Measurements from ENCODE around the gene HYOU1. TPM values are rescaled to one million over a fixed set of nuclear protein-coding genes. Genes with fewer than 3 reads are reported as not detected.

HYOU1 gene
- total RNA-seq, 1 donor from 2014 or later = 301 TPM

DNA sequence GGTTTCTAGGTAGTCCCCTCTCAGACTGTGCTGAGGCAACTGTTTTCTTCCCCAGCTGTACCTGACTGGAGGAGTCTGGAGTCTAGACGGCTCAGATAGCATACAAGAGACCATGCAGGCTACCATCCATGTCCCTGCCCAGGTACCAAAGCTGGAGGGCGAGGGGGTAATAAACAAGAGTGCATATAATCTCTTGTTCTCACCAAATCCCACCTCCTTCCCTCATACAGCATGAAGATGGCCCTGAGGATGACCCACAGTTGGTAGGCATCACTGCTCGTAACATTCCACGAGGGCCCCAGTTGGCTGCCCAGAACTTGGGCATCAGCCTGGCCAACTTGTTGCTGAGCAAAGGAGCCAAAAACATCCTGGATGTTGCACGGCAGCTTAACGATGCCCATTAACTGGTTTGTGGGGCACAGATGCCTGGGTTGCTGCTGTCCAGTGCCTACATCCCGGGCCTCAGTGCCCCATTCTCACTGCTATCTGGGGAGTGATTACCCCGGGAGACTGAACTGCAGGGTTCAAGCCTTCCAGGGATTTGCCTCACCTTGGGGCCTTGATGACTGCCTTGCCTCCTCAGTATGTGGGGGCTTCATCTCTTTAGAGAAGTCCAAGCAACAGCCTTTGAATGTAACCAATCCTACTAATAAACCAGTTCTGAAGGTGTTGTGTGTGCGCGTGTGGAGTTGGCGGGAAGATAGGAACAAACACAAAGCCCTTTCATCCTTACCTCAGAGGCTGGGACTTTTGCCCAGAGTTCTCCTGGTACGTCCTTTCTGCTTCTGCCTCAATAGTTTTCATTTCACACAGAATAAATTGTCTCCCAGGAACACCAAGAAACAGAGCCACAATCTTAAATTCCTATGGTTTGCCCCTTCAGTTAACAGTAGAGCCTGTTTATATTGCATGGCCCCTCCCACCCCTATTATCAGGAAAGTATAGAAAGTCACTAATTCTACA is 36.2 kb upstream of the HYOU1 start:
- Histone ChIP-seq H3K36me3 (ENCODE audit: control insufficient read depth, insufficient read depth, low read length) (peaks cover 16% of the 10 kb centered on the region), H3K27me3 (ENCODE audit: control insufficient read depth, insufficient read depth, low read length) (no peaks in the 10 kb centered on the region), H3K4me3 (ENCODE audit: low read depth, low read length) (peak overlapping the region; percentile 68)
- no peak for TF ChIP-seq CTCF (IDR thresholded peaks at IDR 0.05; ENCODE audit: insufficient read depth, low read length, severe bottlenecking)
- FAIRE-seq (no peak), DNase-seq (ENCODE audit: low read depth) (no peak)

- H3K4me3 ChIP-seq (ENCODE audit: low read depth, low read length) = no peak overlapping the region
- no peak for TF ChIP-seq CTCF (IDR thresholded peaks at IDR 0.05; ENCODE audit: insufficient read depth, low read length, severe bottlenecking)
- DNase-seq (ENCODE audit: low read depth) (no peak), FAIRE-seq (peak; percentile 28)
- peaks cover 10% of the 10 kb centered on the region for H3K36me3 ChIP-seq (ENCODE audit: control insufficient read depth, insufficient read depth, low read length)
- H3K27me3 ChIP-seq (ENCODE audit: control insufficient read depth, insufficient read depth, low read length) = no peaks in the 10 kb centered on the region
Measured at GRCh38 chr11:119091966-119092879, 35.2 kb upstream of the HYOU1 start.

DNA sequence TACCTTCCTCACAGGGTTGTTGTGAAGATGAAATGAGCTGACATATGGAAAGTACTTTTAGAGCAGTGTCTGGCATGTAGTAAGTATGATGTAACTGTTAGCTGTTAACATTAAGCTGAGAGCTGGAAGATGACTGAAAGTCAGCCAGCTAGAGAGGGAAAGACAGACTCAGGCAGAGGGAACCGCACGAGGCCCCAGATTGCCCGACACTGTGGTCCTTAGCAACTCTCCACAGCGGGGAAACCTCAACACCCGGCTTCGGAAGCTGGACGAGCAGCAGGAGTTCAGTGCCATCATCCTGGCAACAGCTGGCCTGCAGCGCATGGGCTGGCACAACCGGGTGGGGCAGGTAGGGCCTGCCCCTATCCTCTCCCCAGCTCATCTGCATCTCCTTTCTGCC is 34.2 kb upstream of the HYOU1 start:
- DNase-seq (ENCODE audit: low read depth) (no peak), FAIRE-seq (no peak)
- Histone ChIP-seq H3K4me3 (ENCODE audit: low read depth, low read length) (no peak overlapping the region), H3K27me3 (ENCODE audit: control insufficient read depth, insufficient read depth, low read length) (no peaks in the 10 kb centered on the region), H3K36me3 (ENCODE audit: control insufficient read depth, insufficient read depth, low read length) (peaks cover 4% of the 10 kb centered on the region)
- no peak for TF ChIP-seq CTCF (IDR thresholded peaks at IDR 0.05; ENCODE audit: insufficient read depth, low read length, severe bottlenecking)

DNA sequence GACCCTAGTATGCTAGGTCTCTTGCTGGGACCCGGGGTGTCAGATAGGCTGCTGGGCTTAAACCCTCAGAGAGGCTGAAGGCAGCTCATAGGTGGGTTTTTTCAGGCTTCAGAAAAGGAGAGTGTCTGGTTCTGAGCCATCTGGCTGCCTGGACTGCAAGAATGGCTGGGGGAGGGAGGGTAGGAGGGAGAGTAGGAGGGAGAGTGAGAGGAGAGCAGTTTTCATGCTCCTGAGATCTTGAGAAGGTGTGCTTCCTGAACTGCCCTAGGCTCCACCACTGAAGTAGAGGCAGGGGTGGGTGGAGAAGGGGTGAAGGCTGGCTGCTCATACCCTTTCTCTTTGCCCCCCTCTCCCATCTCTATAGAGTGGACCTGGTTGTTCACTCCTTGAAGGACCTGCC is 32.3 kb upstream of the HYOU1 start:
- DNase-seq (ENCODE audit: low read depth) (no peak), FAIRE-seq (no peak)
- no peak for TF ChIP-seq CTCF (IDR thresholded peaks at IDR 0.05; ENCODE audit: insufficient read depth, low read length, severe bottlenecking)
- Histone ChIP-seq H3K4me3 (ENCODE audit: low read depth, low read length) (no peak overlapping the region), H3K27me3 (ENCODE audit: control insufficient read depth, insufficient read depth, low read length) (no peaks in the 10 kb centered on the region), H3K36me3 (ENCODE audit: control insufficient read depth, insufficient read depth, low read length) (peaks cover 4% of the 10 kb centered on the region)

GRCh38 chr11:119088406-119088805 is 31.4 kb upstream of the HYOU1 start:
- FAIRE-seq (no peak), DNase-seq (ENCODE audit: low read depth) (no peak)
- no peak for TF ChIP-seq CTCF (IDR thresholded peaks at IDR 0.05; ENCODE audit: insufficient read depth, low read length, severe bottlenecking)
- no peaks in the 10 kb centered on the region for H3K27me3 ChIP-seq (ENCODE audit: control insufficient read depth, insufficient read depth, low read length)
- H3K36me3 ChIP-seq (ENCODE audit: control insufficient read depth, insufficient read depth, low read length) = peaks cover 4% of the 10 kb centered on the region
- H3K4me3 ChIP-seq (ENCODE audit: low read depth, low read length) = no peak overlapping the region

Data from bronchial epithelial cell (primary cell).